ENCODE measurements around the gene NSRP1. TPM values are rescaled to one million over a fixed set of nuclear protein-coding genes. Genes with fewer than 3 reads are reported as not detected.

The NSRP1 gene
- total RNA-seq, 2 donors from 2014 or later = 28.5 to 35.6 TPM

DNA sequence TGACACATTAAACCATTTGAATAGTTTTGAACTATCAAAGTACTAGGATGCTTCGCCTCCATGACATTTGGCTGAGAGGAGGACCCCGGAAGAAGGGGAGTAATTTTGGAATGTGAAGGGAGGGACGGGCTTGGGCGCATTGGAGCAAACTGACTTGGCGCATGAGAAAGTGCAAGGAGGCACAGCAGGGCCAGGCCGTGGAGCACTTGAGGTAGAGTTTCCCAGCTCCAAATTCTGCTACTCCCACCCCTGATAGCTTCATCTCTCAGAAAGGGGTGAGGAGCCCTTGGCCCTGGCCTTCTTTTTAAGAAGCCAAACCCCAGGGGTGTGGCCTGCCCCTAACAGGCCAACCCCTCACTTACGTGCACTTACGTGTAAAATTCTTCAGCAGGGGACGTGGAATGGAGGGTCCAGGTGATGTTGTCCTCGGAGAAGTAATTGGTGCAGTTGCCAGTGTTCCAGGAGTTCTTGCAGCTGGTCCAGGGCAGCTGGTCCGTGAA lies 101.2 kb downstream of the NSRP1 start:
- Histone ChIP-seq H3K4me1 (ENCODE audit: control insufficient read depth, insufficient read depth, low read length) (peaks cover 16% of the 10 kb centered on the region), H3K27ac (ENCODE audit: low read depth, low read length) (no peak overlapping the region), H3K9ac (ENCODE audit: extremely low read depth, low read length, poor library complexity, severe bottlenecking) (no peak overlapping the region), H3K27me3 (ENCODE audit: control insufficient read depth, insufficient read depth, low read length, poor library complexity, severe bottlenecking) (no peaks in the 10 kb centered on the region), H3K9me3 (ENCODE audit: control insufficient read depth, low read length) (no peaks in the 10 kb centered on the region), H3K36me3 (ENCODE audit: control insufficient read depth, insufficient read depth, low read length) (no peaks in the 10 kb centered on the region), H3K4me3 (ENCODE audit: low read length) (no peak overlapping the region)
- DNase-seq = no peak
- Mint-ChIP-seq H3K4me3 (no peak overlapping the region), H3K36me3 (ENCODE audit: low read depth) (no peaks in the 10 kb centered on the region), H3K4me1 (peaks cover 20% of the 10 kb centered on the region), H3K27ac (no peak overlapping the region), H3K9me3 (no peaks in the 10 kb centered on the region), H3K27me3 (ENCODE audit: insufficient read depth) (peaks cover 3% of the 10 kb centered on the region)
- 95% methylated on average over 10 to 11 of the region's 11 CpGs for WGBS, 2 experiments (ENCODE audit: insufficient coverage in 1 of 2, insufficient read length in 1 of 2)
- TF ChIP-seq, protein P1, sequence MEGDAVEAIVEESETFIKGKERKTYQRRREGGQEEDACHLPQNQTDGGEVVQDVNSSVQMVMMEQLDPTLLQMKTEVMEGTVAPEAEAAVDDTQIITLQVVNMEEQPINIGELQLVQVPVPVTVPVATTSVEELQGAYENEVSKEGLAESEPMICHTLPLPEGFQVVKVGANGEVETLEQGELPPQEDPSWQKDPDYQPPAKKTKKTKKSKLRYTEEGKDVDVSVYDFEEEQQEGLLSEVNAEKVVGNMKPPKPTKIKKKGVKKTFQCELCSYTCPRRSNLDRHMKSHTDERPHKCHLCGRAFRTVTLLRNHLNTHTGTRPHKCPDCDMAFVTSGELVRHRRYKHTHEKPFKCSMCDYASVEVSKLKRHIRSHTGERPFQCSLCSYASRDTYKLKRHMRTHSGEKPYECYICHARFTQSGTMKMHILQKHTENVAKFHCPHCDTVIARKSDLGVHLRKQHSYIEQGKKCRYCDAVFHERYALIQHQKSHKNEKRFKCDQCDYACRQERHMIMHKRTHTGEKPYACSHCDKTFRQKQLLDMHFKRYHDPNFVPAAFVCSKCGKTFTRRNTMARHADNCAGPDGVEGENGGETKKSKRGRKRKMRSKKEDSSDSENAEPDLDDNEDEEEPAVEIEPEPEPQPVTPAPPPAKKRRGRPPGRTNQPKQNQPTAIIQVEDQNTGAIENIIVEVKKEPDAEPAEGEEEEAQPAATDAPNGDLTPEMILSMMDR (conservative IDR thresholded peaks at IDR 0.05) = no peak

DNA sequence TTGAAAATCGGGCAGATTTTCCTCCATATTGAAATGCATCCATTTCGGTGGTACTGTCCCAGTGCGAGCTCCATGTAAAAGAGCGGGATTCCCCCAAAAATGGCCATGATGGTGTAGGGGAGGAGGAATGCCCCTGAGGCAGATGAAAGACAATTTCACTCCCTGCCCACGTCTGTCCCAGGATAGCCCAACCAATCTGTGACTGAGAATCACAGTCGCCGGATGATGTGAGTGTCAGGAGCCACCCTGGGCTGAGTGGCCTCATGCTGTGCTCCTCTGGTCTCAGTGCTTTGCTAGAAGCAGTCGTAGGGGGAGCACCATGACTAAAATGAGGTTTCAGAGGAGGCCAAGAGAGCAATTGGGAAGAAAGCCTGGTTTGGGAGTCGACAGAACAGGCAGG lies 102.2 kb downstream of the NSRP1 start:
- no peaks in the 10 kb centered on the region for H3K27me3 ChIP-seq (ENCODE audit: control insufficient read depth, insufficient read depth, low read length, poor library complexity, severe bottlenecking)
- peaks cover 20% of the 10 kb centered on the region for H3K4me1 Mint-ChIP-seq
- H3K9me3 ChIP-seq (ENCODE audit: control insufficient read depth, low read length) = no peaks in the 10 kb centered on the region
- 69 to 87% methylated on average over 8 to 9 of the region's 9 CpGs for WGBS, 2 experiments (ENCODE audit: insufficient coverage in 1 of 2, insufficient read length in 1 of 2)
- H3K4me3 ChIP-seq (ENCODE audit: low read length) = no peak overlapping the region
- TF ChIP-seq, protein P1 (conservative IDR thresholded peaks at IDR 0.05) = no peak
- H3K36me3 ChIP-seq (ENCODE audit: control insufficient read depth, insufficient read depth, low read length) = no peaks in the 10 kb centered on the region
- no peak overlapping the region for H3K27ac Mint-ChIP-seq
- no peak overlapping the region for H3K9ac ChIP-seq (ENCODE audit: extremely low read depth, low read length, poor library complexity, severe bottlenecking)
- H3K27ac ChIP-seq (ENCODE audit: low read depth, low read length) = no peak overlapping the region
- H3K4me1 ChIP-seq (ENCODE audit: control insufficient read depth, insufficient read depth, low read length) = peaks cover 16% of the 10 kb centered on the region
- H3K27me3 Mint-ChIP-seq (ENCODE audit: insufficient read depth) = peaks cover 3% of the 10 kb centered on the region
- H3K4me3 Mint-ChIP-seq = no peak overlapping the region
- H3K9me3 Mint-ChIP-seq = no peaks in the 10 kb centered on the region
- DNase-seq = no peak
- no peaks in the 10 kb centered on the region for H3K36me3 Mint-ChIP-seq (ENCODE audit: low read depth)

DNA sequence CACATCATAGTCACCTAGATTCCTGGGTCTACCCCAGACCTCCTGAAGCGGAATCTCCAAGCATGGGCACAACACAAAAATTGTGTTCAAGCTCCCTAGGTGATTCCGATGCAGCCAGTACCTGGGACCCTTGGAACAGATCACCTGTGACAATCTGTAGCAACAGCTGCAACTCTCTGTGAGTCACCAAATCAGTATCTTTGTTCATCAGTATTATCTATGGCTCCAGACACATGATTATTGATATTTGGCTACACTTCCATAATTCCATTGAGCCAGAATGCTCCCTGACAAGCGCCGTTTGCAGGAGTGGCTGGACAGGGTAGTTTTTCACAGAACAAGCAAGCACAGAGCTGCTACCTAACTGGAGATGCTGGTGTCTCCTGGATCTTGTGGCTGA lies 102.7 kb downstream of the NSRP1 start:
- no peak overlapping the region for H3K27ac ChIP-seq (ENCODE audit: low read depth, low read length)
- H3K9me3 ChIP-seq (ENCODE audit: control insufficient read depth, low read length) = no peaks in the 10 kb centered on the region
- TF ChIP-seq, protein P1 (conservative IDR thresholded peaks at IDR 0.05) = no peak
- no peak overlapping the region for H3K4me3 Mint-ChIP-seq
- H3K27ac Mint-ChIP-seq = no peak overlapping the region
- 94% methylated on average over 4 of the region's 4 CpGs for WGBS, 2 experiments (ENCODE audit: insufficient coverage in 1 of 2, insufficient read length in 1 of 2)
- no peaks in the 10 kb centered on the region for H3K36me3 ChIP-seq (ENCODE audit: control insufficient read depth, insufficient read depth, low read length)
- no peaks in the 10 kb centered on the region for H3K9me3 Mint-ChIP-seq
- no peak overlapping the region for H3K9ac ChIP-seq (ENCODE audit: extremely low read depth, low read length, poor library complexity, severe bottlenecking)
- H3K27me3 Mint-ChIP-seq (ENCODE audit: insufficient read depth) = peaks cover 3% of the 10 kb centered on the region
- no peaks in the 10 kb centered on the region for H3K27me3 ChIP-seq (ENCODE audit: control insufficient read depth, insufficient read depth, low read length, poor library complexity, severe bottlenecking)
- H3K4me1 Mint-ChIP-seq = peaks cover 20% of the 10 kb centered on the region
- no peak for DNase-seq
- H3K4me1 ChIP-seq (ENCODE audit: control insufficient read depth, insufficient read depth, low read length) = peaks cover 16% of the 10 kb centered on the region
- no peak overlapping the region for H3K4me3 ChIP-seq (ENCODE audit: low read length)
- H3K36me3 Mint-ChIP-seq (ENCODE audit: low read depth) = no peaks in the 10 kb centered on the region

All from endodermal cell (in vitro differentiated cells).